GM21717 (cell line): ENCODE results near the gene RITA1.

Experiments
- ATAC-seq: cut with Tn5 transposase; IDR thresholded peaks from one replicate; pipeline ENCODE4 v1.9.1; 2021; ENCODE audit warnings: mild to moderate bottlenecking, moderate library complexity; ENCODE audit not compliant: unreplicated experiment

The RITA1 gene

GRCh38 chr12:113241191-113242025, 55.9 kb downstream of the RITA1 start:
- no peak for ATAC-seq
